ENCODE results near the gene SLC15A4.

DNA sequence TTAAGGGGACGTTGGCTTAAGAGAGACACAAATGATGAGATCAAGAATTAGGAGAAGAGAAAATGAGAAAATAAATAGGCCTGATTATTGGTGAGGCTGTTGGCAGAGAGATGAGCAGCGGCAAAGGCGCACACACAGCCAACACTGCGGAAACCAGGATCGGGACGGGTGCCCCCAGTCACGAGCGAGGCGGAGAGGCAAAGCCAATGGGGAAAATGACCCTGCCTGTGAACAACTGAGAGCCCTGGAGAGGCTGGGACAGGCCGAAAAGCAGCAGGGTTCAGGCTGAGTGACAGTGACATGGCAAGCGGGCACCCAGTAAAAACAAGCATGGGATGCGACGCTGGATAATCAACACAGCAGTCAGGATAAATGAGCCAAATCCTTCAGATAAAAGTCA, 21.0 kb downstream of the SLC15A4 start:
- TF ChIP-seq POLR2A (IDR thresholded peaks at IDR 0.05; ENCODE audit: low read depth, low read length) (peak; percentile 16; the same call in 1 of the 2 replicates), POLR2AphosphoS5 (IDR thresholded peaks at IDR 0.05; ENCODE audit: low read depth, low read length) (no peak), TAF1 (IDR thresholded peaks at IDR 0.05; ENCODE audit: borderline replicate concordance, low read depth, low read length) (no peak)
